Coronary artery (tissue), 2 donors: ENCODE results near the gene ALOX5AP.

Experiments
- DNase-seq: peaks from one replicate; pipeline ENCODE4 v3.0.0-alpha.2; 2017; ENCODE audit warnings: low spot score
- H3K27ac ChIP-seq, 2 donors: fragments of 200-600 bp; sonication (generic); one replicate each; pipeline ENCODE4 v1.5.1; 2016 to 2019
- H3K4me3 ChIP-seq: fragments of 200-600 bp; sonication (generic); 2 replicates; pipeline ENCODE4 v1.5.1; 2016; ENCODE audit warnings: mild to moderate bottlenecking, moderate library complexity
- TF ChIP-seq, protein P1 (sequence below): fragments of 200-600 bp; sonication (generic); IDR thresholded peaks from one replicate; pipeline ENCODE4 v1.5.1; 2019; ENCODE audit warnings: antibody characterized with exemption

ALOX5AP gene

DNA sequence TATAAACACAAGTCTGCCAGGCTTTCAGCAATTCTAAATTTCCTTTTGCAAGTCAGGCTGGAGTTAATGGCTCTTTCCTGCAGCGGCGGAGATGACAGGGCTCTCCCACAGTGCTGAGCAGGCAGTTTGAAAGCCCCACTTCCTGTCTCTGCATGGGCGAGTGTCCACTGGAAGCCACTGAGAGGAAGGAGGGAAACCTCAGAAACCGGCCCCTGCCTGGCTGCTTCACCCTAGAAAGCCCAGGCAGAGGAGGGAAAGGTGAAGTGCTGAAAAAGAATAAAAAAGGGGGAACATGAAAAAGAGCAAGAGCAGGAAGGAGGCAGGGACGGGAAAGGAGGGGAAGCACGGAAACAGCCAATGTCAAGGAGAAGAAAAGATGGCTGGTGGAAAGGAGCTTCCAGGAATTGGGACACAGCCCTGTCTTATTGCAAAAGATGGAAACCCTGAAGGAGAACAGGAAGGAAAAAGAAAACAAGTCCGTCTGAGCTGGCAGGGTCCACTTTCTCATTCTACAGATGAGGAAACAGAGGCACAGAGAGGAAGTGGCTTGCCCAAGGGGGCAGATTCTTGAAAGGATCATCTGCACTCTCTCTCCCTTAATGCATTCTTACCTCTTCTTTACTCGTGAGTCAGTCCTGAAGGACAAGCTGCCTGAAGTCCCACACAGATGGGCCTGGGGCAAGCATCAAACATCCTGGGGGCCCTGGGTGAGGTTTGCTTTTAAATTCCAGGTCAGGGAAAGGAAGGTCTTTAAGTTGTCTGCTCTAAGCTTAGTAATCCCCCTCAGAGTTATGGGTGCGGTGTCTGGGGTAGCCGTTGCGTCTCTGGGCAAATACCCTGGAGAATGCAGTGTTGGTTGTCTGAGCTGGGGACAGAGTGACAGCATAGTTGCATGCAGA lies 38.8 kb upstream of the ALOX5AP start:
- DNase-seq = peak; percentile 72
- TF ChIP-seq, protein P1, sequence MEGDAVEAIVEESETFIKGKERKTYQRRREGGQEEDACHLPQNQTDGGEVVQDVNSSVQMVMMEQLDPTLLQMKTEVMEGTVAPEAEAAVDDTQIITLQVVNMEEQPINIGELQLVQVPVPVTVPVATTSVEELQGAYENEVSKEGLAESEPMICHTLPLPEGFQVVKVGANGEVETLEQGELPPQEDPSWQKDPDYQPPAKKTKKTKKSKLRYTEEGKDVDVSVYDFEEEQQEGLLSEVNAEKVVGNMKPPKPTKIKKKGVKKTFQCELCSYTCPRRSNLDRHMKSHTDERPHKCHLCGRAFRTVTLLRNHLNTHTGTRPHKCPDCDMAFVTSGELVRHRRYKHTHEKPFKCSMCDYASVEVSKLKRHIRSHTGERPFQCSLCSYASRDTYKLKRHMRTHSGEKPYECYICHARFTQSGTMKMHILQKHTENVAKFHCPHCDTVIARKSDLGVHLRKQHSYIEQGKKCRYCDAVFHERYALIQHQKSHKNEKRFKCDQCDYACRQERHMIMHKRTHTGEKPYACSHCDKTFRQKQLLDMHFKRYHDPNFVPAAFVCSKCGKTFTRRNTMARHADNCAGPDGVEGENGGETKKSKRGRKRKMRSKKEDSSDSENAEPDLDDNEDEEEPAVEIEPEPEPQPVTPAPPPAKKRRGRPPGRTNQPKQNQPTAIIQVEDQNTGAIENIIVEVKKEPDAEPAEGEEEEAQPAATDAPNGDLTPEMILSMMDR = no peak
- H3K4me3 ChIP-seq = no peak overlapping the region
- peak overlapping the region in 1 of 2 donors; percentile 16 for H3K27ac ChIP-seq

DNA sequence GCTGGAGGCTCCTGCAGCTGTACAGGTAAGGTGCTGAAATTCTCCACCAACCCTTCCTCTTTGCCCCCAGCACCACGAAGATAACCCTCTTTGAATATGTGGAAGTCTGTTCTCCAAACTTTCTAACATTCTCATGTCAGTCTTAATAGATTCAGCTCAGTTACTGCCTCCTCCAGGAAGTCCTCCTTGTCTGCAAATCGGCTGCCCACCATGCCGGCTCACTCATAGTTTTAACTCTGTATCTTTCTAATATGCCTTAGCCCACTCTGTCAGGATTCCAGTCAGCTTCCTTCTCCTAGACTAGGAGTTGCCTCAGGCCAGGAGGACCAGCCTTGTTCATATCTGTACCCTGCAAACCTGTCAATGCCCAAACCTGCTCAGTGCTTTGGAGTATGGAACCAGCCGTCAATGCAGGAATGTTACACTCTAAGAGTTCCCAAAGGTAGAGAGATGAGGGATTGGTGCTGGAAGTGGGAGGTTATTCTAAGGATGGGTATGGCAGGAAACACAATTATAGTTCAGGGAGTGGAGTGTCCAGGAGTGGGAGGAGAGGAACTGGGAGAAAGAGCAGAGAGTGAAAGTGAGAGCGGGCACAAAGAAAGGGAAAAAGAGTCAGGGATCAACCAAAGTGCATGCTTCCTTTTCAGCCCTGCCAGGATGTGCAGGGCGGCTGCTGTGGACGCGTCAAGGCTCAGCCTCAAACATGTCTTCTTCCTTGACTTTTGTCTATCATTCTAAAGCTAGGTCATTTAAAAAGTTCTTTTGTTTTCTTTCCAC lies 38.0 kb upstream of the ALOX5AP start:
- Histone ChIP-seq H3K4me3 (no peak overlapping the region), H3K27ac (peak overlapping the region in 1 of 2 donors; percentile 3)
- TF ChIP-seq, protein P1 = no peak
- peak; percentile 56 for DNase-seq

DNA sequence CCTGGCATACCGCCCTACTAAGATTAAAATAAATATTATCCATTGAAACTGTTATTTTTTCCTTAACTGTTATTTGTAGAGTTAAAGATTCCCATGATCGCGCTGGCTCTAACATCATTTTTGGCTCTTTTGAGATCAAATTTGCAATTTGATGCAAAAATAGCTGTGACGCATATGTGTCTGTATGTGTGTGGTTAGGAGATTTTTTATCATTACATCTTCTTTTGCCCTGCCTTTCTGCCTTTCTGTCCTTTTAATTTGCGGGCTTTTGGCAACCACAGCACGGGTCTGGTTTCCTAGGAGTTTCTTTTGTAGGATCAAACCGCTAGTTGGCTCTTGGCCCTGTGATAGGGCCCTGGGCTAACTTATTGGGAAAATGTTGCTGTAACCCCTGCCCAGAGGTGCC lies 37.3 kb upstream of the ALOX5AP start:
- TF ChIP-seq, protein P1 = no peak
- DNase-seq = peak; percentile 49
- Histone ChIP-seq H3K27ac (peak overlapping the region in 1 of 2 donors; percentile 3), H3K4me3 (no peak overlapping the region)

DNA sequence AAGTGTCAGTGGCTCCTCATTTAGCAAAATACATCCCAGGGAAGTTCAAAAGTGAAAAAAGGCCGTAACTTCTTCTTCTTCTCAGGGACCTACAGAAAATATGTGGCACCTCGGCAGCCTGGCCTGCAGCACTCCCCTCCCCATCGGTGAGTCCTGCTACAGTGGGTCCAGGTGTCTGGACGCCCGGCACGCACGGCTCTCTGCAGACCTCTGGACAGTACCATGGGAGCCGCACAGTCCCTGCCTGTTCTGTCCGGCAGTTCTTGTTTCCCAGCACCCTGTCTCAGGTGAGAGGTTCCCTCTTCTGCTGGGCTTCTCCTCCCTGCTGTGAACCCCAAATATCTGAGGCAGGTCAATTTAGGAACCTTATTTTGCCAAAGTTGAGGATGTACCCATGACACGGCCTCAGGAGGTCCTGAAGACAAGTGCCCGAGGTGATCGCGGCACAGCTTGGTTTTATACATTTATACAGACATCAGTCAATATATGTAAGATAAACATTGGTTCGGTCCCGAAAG lies 36.8 kb upstream of the ALOX5AP start:
- Histone ChIP-seq H3K4me3 (no peak overlapping the region), H3K27ac (no peak overlapping the region)
- TF ChIP-seq, protein P1 = no peak
- DNase-seq = peak; percentile 52

DNA sequence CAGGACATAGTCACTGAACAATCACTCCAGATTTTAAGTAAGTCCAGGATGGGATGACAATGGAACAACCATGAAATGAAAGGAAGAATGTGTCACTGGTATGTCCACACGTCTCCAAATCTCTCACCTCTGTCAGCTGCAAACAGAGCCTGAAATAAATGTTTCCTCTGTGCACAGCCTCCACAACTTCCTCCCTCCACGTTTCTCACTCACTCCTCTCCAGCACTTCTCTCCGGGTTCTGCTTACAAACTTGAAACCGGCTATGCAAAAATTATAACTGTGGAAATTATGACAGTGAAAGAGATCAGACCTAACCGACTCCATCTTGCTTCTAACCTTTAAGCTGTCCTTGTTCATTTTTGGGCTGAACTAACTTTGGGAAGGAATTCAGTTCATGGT lies 35.0 kb upstream of the ALOX5AP start:
- peak; percentile 11 for DNase-seq
- H3K4me3 ChIP-seq = no peak overlapping the region
- TF ChIP-seq, protein P1 = no peak
- H3K27ac ChIP-seq = no peak overlapping the region

DNA sequence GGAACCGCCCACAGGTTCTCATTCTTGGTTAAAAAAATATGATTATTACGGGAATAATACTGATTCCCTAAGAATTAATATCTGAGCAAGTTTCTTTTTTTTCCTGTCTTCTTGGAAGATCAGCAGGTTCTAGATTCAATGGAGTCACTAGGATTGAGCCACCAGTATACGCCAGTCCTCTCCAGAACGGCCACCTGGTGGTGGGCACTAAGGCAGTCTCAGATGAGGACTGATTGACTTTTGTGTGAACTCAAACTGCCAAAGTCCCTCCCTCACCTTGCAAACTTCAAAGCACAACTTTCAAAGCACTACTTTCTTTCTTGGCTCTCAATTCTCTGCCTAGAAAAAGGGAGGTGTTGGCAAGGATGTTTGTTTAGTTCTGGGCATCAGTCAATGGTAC lies 33.3 kb upstream of the ALOX5AP start:
- DNase-seq = peak; percentile 21
- no peak overlapping the region for H3K4me3 ChIP-seq
- TF ChIP-seq, protein P1 = no peak
- no peak overlapping the region for H3K27ac ChIP-seq
